ENCODE results near the gene NPAS3.

DNA sequence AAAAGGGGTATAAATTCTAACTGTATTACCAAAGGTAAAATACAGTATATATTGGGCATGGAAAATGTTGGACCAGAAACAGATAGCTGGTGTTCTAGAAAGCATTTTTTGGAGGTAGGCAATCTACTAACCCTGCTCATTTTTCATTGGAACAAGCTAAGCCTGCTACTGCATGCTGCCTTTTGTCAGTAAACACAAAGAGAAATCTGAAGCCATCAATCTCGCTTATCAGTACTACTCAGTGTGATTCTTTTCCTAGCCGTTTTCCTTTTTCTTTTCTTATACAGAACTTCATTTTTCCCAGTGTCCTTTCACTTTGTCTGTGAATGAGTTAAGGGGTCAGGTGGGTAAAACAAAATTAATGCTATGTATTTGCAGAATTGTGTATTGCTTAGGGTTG, 312.3 kb downstream of the NPAS3 start:
- TF ChIP-seq, protein P1, sequence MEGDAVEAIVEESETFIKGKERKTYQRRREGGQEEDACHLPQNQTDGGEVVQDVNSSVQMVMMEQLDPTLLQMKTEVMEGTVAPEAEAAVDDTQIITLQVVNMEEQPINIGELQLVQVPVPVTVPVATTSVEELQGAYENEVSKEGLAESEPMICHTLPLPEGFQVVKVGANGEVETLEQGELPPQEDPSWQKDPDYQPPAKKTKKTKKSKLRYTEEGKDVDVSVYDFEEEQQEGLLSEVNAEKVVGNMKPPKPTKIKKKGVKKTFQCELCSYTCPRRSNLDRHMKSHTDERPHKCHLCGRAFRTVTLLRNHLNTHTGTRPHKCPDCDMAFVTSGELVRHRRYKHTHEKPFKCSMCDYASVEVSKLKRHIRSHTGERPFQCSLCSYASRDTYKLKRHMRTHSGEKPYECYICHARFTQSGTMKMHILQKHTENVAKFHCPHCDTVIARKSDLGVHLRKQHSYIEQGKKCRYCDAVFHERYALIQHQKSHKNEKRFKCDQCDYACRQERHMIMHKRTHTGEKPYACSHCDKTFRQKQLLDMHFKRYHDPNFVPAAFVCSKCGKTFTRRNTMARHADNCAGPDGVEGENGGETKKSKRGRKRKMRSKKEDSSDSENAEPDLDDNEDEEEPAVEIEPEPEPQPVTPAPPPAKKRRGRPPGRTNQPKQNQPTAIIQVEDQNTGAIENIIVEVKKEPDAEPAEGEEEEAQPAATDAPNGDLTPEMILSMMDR (IDR thresholded peaks at IDR 0.05) = no peak
- TF ChIP-seq POLR2A (IDR thresholded peaks at IDR 0.05) = no peak
